ENCODE results near the gene ELAVL4.

ELAVL4 gene

DNA sequence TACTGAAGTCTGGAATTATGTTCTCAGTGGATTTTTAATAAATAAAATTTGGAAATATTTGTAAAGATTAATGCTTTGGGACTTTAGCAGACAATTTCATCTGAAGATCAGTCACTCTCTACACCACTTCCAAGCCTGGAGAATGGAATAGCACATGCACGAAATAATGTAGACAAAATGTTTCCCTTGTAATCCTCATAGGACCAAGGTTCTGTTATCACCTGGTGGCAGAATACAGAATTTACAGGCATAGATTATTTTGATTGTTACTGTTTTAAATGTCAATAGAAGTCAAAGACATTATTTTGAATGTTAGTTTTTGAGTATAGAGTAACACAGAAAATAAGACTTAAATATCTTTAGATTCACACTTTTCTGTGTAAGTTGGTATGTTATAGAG is 9.1 kb upstream of the ELAVL4 start:
- POLR2A ChIA-PET = no interaction called here
- DNase-seq (ENCODE audit: extremely low spot score) = no peak
- TF ChIP-seq, protein P1, sequence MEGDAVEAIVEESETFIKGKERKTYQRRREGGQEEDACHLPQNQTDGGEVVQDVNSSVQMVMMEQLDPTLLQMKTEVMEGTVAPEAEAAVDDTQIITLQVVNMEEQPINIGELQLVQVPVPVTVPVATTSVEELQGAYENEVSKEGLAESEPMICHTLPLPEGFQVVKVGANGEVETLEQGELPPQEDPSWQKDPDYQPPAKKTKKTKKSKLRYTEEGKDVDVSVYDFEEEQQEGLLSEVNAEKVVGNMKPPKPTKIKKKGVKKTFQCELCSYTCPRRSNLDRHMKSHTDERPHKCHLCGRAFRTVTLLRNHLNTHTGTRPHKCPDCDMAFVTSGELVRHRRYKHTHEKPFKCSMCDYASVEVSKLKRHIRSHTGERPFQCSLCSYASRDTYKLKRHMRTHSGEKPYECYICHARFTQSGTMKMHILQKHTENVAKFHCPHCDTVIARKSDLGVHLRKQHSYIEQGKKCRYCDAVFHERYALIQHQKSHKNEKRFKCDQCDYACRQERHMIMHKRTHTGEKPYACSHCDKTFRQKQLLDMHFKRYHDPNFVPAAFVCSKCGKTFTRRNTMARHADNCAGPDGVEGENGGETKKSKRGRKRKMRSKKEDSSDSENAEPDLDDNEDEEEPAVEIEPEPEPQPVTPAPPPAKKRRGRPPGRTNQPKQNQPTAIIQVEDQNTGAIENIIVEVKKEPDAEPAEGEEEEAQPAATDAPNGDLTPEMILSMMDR (IDR thresholded peaks at IDR 0.05; ENCODE audit: control extremely low read depth, extremely low read depth, low read depth, missing control alignments) = no peak
- CTCF ChIA-PET = no interaction called here

GRCh38 chr1:50103615-50104081 is 5.1 kb upstream of the ELAVL4 start:
- CTCF ChIA-PET = interaction anchor here (1.3 to 2.4 kb wide), 2 partner anchors 8 to 13 kb away, joined by 3 to 10 read pairs; no protein-coding TSS in a partner anchor
- TF ChIP-seq, protein P1 (IDR thresholded peaks at IDR 0.05; ENCODE audit: control extremely low read depth, extremely low read depth, low read depth, missing control alignments) = no peak
- DNase-seq (ENCODE audit: extremely low spot score) = no peak
- POLR2A ChIA-PET = no interaction called here

GRCh38 chr1:50105433-50105832 is 3.3 kb upstream of the ELAVL4 start:
- DNase-seq (ENCODE audit: extremely low spot score) = no peak
- TF ChIP-seq, protein P1 (IDR thresholded peaks at IDR 0.05; ENCODE audit: control extremely low read depth, extremely low read depth, low read depth, missing control alignments) = no peak
- POLR2A ChIA-PET = no interaction called here
- CTCF ChIA-PET = interaction anchor here (0.7 to 2.4 kb wide), 3 partner anchors 9 to 15 kb away, joined by 4 to 10 read pairs (median 4); no protein-coding TSS in a partner anchor

DNA sequence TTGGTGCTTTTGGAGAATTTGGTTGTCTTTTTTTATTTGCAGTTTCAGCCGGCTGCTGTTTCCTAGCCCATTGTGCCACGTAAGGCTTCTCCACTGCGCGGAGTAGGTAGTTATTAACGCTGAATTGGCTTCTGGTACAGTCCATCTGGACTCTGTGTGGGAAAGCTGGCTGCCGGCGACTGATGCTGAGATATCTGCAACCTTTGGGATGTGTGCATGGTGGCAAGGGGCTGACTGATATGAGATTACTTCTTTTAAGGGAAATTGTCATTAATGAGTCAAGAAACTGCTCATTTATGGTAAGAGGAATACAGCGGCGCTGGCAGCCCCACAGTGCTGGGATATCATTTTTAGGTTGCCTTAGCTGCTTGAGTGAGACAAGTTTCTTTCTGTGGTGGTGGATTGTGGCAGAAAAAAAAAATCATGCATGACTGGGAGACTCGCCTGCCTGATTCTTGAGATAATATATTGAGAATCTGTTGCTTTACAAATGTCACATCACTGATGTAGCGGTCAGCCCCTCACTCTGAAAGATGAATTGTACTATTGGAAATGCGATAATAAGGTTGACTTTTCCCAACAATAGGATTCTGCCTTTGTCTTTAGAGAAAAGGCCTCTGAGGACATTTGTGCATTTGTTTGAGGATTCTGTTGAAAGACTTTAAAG is 2.5 kb upstream of the ELAVL4 start:
- POLR2A ChIA-PET = no interaction called here
- TF ChIP-seq, protein P1 (IDR thresholded peaks at IDR 0.05; ENCODE audit: control extremely low read depth, extremely low read depth, low read depth, missing control alignments) = no peak
- CTCF ChIA-PET = interaction anchor here (0.7 to 2.4 kb wide), 3 partner anchors 9 to 16 kb away, joined by 4 to 10 read pairs (median 4); no protein-coding TSS in a partner anchor
- no peak for DNase-seq (ENCODE audit: extremely low spot score)

GRCh38 chr1:50109116-50109515 is 396 bp downstream of the ELAVL4 start:
- ChIA-PET CTCF (no interaction called here), POLR2A (interaction anchor here (0.6 kb wide), 1 partner anchor 141 kb away, joined by 4 read pairs; no protein-coding TSS in a partner anchor)
- no peak for DNase-seq (ENCODE audit: extremely low spot score)
- TF ChIP-seq, protein P1 (IDR thresholded peaks at IDR 0.05; ENCODE audit: control extremely low read depth, extremely low read depth, low read depth, missing control alignments) = no peak

DNA sequence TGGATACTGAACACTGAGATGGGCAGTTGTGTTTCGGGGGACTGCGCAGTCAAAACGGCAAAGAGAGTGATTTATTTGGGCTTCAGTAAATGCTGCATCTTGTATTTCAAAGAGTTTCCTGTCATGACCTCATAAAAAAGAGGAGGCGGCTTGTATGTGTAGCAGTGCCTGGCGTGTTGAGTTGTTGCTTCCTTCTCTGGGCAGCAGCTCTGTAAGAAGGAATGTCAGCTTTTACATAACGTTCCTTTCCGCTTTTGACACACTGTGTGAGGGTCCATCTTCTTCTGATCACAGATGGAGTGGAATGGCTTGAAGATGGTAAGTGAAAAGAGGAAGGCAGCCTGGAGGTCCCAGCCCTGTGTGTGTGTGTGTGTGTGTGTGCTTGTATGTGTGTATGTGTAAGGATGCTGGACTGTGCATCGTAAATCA is 941 bp downstream of the ELAVL4 start:
- ChIA-PET CTCF (no interaction called here), POLR2A (no interaction called here)
- no peak for DNase-seq (ENCODE audit: extremely low spot score)
- TF ChIP-seq, protein P1 (IDR thresholded peaks at IDR 0.05; ENCODE audit: control extremely low read depth, extremely low read depth, low read depth, missing control alignments) = no peak

Measured in GM10248 (cell line).